IPS DF 6.9 (cell line): ENCODE data around the gene DNAJC22.
"Not testable (repeated sequence)": the region's sequence is repeated elsewhere in the genome, so short reads cannot be mapped to it uniquely, and the experiment has no call there.

ENCODE experiments used
- DNase-seq: peaks from one replicate; pipeline ENCODE4 v3.0.0-alpha.2; 2013; ENCODE audit warnings: low read depth, low spot score
- H3K27ac ChIP-seq: one replicate; pipeline ENCODE4 v1.5.1; 2013; ENCODE audit warnings: low read length, control low read depth
- H3K27me3 ChIP-seq: 2 replicates; pipeline ENCODE4 v1.6.1; 2013; ENCODE audit warnings: mild to moderate bottlenecking, low read length; ENCODE audit not compliant: control insufficient read depth, insufficient read depth
- H3K36me3 ChIP-seq: 2 replicates; pipeline ENCODE4 v1.6.1; 2013; ENCODE audit warnings: low read length; ENCODE audit not compliant: control insufficient read depth, insufficient read depth
- H3K4me1 ChIP-seq: 2 replicates; pipeline ENCODE4 v1.6.1; 2013; ENCODE audit warnings: low read length; ENCODE audit not compliant: control insufficient read depth, insufficient read depth
- H3K4me3 ChIP-seq: 2 replicates; pipeline ENCODE4 v1.5.1; 2013; ENCODE audit warnings: mild to moderate bottlenecking, low read length
- H3K9me3 ChIP-seq: 2 replicates; pipeline ENCODE4 v1.6.1; 2013; ENCODE audit warnings: low read length, inconsistent platforms; ENCODE audit not compliant: control insufficient read depth, insufficient read depth
- WGBS: extraction: QIAGEN DNeasy Blood & Tissue Kit; methylation state at CpG from one replicate; pipeline ENCODE4 v1.1.7; 2013; ENCODE audit warnings: mixed read lengths, missing lambda C conversion rate; ENCODE audit not compliant: insufficient read length, insufficient coverage; 5-methylcytosine and 5-hydroxymethylcytosine counted together

DNAJC22 gene

DNA sequence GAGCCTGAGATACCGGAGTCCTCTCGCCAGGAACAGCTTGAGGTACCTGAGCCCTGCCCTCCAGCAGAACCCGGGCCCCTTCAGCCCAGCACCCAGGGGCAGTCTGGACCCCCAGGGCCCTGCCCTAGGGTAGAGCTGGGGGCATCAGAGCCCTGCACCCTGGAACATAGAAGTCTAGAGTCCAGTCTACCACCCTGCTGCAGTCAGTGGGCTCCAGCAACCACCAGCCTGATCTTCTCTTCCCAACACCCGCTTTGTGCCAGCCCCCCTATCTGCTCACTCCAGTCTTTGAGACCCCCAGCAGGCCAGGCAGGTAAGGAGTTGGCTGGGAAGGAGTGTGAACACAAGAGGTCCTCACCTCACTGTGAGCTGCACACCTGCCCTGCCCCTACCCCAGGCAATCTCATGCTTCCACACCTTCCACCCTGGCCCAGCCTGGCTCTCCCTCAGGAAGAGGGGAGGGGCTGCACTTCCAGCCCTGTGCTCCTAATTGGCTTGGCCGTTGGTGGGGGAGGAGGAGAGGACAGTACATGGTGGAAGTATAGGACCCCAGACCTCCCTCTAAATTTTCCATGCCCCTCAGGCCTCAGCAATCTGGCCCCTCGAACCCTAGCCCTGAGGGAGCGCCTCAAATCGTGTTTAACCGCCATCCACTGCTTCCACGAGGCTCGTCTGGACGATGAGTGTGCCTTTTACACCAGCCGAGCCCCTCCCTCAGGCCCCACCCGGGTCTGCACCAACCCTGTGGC, 15.9 kb upstream of the DNAJC22 start:
- H3K4me3 ChIP-seq: no peak overlapping the region
- WGBS: no CpG with 5 or more reads among the region's 14 CpGs
- DNase-seq: no peak
- no peaks in the 10 kb centered on the region for H3K9me3 ChIP-seq
- H3K4me1 ChIP-seq: no peaks in the 10 kb centered on the region
- peaks cover 40% of the 10 kb centered on the region for H3K27me3 ChIP-seq
- H3K36me3 ChIP-seq: peaks cover 24% of the 10 kb centered on the region
- no peak overlapping the region for H3K27ac ChIP-seq

DNA sequence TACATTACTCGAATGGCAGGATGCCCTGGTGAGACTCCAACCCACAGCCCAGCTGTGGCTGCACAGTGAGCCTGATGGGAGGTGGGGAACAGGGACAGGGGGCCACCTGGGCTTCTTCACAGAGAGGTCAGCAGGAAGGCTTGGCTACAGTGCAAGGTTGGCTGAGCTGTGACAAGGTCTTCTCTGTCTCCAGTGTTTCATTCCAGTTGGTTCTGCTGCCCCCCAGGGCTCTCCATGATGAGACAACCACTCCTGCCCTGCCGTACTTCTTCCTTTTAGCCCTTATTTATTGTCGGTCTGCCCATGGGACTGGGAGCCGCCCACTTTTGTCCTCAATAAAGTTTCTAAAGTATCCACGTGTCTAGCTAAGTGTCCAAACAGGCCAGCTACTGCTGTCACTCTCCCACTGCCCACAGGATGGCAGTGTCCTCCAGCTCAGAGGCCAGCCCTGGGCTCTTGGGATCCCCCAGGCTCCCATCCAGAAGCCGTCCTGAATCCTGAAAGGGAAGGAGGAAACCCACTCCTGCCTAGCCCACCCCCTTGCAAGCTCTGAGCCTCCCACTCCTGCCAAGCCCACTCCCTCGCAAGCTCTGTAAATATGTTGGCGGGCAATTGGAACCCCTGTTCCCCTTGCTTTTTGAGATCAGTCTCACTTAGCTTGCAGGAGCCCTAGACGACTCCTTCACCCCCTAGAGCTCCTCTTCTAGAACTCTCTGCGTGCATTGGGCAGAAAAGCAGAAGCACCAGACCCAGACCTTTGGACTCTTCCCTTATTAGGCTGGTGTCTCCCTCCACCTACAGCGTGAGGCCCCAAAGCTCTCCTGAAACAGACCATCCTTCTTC, 15.1 kb upstream of the DNAJC22 start:
- no CpG with 5 or more reads among the region's 11 CpGs for WGBS
- H3K27me3 ChIP-seq: peaks cover 47% of the 10 kb centered on the region
- no peak for DNase-seq

DNA sequence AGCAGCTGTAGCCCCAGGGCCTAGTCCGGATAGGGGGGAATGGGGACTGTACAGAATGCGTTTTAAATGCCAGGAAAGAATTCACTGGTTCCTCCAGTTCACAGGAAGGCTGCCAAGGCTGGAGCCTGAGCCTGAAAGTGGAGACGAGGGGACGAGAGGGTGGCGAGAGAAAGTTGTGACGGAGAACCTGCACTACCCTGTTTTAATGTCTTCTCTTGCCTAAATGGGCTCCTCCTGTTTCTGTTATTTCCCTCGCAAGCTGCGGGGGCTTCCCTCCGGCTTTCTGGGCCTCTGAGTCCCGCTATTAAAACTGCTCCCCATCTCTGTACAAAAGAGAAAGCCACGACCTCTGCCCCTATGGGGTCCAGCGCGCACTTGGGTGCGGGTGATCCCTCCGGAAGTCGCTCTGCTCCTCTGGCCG, 14.2 kb upstream of the DNAJC22 start:
- DNase-seq: no peak
- Histone ChIP-seq H3K27me3 (peaks cover 54% of the 10 kb centered on the region), H3K36me3 (peaks cover 15% of the 10 kb centered on the region), H3K27ac (no peak overlapping the region), H3K4me3 (peak overlapping the region; percentile 17; the same call in 1 of the 2 replicates), H3K4me1 (peaks cover 2% of the 10 kb centered on the region; the same call in 1 of the 2 replicates), H3K9me3 (no peaks in the 10 kb centered on the region)
- WGBS: no CpG with 5 or more reads among the region's 17 CpGs

More for the DNA sequence above, 15.1 kb upstream of the DNAJC22 start:
- Histone ChIP-seq H3K36me3 (peaks cover 22% of the 10 kb centered on the region), H3K27ac (no peak overlapping the region), H3K4me3 (no peak overlapping the region), H3K4me1 (peaks cover 2% of the 10 kb centered on the region; the same call in 1 of the 2 replicates), H3K9me3 (no peaks in the 10 kb centered on the region)

DNA sequence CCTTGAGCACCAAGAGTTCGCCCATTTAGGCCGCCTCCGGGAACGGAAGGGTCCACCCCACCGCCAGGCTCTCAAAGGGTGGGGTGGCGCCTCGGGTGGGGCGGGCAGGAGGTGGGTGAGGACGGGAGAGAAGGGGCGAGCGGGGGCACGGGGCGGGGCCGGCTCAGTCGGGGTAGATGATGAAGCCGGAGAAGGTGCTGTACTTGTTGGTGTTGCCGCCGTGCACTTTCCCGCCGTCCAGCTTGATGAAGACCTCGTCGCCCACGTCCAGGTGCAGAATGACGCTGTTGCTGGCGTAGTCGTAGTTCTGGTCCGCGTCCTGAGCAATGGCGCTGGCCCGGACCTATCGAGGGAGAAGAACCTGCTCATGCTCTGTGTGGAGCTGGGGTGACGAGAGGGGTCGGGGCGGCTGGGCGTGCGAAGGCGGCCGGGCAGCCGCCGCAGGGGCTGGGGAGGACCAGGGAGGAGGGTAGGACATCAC, 13.8 kb upstream of the DNAJC22 start:
- Histone ChIP-seq H3K36me3 (peaks cover 15% of the 10 kb centered on the region), H3K9me3 (no peaks in the 10 kb centered on the region), H3K27me3 (peaks cover 59% of the 10 kb centered on the region), H3K27ac (no peak overlapping the region), H3K4me3 (peak overlapping the region; percentile 17; the same call in 1 of the 2 replicates), H3K4me1 (peaks cover 3% of the 10 kb centered on the region)
- DNase-seq: no peak
- no CpG with 5 or more reads among the region's 40 CpGs for WGBS

DNA sequence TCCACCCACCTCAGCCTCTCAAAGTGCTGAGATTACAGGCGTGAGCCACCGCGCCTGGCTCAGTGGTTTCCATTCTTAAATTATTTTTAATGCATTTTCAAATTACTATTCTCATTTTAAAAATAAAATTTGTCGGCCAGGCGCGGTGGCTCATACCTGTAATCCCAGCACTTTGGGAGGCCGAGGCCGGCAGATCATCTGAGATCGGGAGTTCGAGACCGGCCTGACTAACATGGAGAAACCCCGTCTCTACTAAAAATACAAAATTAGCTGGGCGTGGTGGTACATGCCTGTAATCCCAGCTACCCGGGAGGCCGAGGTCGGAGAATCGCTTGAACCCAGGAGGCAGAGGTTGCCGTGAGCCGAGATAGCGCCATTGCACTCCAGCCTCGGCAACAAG, 12.9 kb upstream of the DNAJC22 start:
- Histone ChIP-seq H3K36me3 (peaks cover 15% of the 10 kb centered on the region), H3K27me3 (peaks cover 67% of the 10 kb centered on the region)
- not testable (repeated sequence) for H3K9me3 ChIP-seq, H3K4me1 ChIP-seq, H3K4me3 ChIP-seq, H3K27ac ChIP-seq, DNase-seq
- no CpG with 5 or more reads among the region's 21 CpGs for WGBS

DNA sequence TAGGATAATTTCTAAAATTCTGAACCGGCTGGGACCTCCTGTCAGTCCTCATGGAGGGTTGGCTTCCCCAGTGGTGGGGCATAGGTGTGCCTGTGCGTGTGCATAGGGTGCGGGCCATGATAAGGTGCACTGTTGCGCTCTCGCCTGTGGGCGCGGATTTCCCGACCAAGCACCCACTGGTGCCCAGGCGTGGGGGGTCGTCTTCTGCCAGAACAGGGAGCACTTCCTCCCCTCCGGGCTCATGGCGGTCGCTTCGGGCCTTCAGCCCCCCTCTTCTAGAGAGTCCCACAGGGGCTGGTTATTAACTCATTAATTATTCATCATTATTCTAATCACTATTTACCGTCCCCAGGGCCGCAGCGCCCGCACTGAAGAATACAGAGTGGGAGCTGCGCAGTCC, 12.5 kb upstream of the DNAJC22 start:
- H3K27me3 ChIP-seq: peaks cover 72% of the 10 kb centered on the region
- H3K36me3 ChIP-seq: peaks cover 10% of the 10 kb centered on the region
- no peak overlapping the region for H3K4me3 ChIP-seq
- WGBS: no CpG with 5 or more reads among the region's 19 CpGs
- DNase-seq: no peak
- H3K4me1 ChIP-seq: peaks cover 6% of the 10 kb centered on the region
- H3K27ac ChIP-seq: no peak overlapping the region
- no peaks in the 10 kb centered on the region for H3K9me3 ChIP-seq

DNA sequence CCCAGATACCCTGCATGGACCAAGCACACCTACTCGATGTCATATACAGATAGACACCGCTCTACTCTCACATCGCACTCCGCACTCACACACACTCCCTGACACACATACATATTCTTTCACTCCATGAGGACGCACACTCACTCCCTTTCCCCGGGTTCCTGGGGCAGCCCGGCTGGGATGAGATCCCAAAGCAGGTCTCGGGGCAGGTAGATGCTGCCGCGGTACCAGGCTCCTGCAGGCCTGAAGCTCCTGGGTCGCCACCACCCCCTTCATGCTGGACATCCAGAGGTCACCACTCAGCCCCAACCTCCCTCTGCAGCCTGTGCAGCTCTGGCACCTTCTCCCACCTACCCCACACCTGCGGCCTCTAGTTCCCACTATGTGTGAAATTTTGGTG, 12.0 kb upstream of the DNAJC22 start:
- peaks cover 7% of the 10 kb centered on the region for H3K36me3 ChIP-seq
- peaks cover 6% of the 10 kb centered on the region for H3K4me1 ChIP-seq
- WGBS: 100% methylated on average over 3 of the region's 12 CpGs
- no peaks in the 10 kb centered on the region for H3K9me3 ChIP-seq
- no peak for DNase-seq
- no peak overlapping the region for H3K27ac ChIP-seq
- peaks cover 76% of the 10 kb centered on the region for H3K27me3 ChIP-seq
- no peak overlapping the region for H3K4me3 ChIP-seq

DNA sequence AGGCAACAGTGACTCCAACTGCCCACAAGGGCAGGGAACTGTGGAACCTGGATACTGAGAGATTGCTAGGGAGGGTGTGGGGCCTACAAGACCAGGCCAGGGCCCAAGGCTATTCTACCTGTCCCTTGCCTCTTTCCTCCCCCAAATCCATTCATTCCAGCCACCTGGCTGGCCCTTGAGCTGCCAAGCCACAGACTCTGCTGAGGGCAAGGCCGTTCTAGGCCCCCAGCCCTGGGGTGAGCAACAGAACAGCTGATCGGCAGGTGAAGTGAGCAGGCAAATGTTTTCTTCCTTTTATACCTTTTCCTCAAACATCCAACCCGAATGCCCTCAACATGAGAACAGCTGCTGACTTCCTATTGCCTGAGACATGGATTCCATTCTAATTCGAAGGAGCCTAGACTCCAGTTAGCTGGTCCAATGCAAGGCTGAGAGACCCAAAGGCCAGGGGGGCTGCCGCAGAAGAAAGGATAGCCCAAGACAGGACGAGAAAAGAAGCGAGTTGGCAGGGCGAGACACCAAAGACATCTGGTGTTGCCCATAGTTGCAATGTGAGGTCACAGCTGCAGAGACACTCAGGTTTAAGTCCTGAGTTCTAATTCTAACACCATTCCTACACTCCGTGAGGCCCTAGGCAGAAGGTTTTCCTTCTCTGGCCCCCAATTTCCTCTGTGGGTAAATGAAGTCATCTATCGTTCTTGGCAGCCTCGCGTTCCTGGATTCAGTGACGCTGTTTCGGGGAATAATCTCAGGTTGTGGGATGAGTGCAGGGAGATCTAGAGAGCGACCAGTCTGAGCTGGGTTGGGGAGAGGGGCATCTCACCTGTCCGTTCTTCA, 11.4 kb upstream of the DNAJC22 start:
- peaks cover 4% of the 10 kb centered on the region for H3K36me3 ChIP-seq
- no peak overlapping the region for H3K4me3 ChIP-seq
- WGBS: no CpG with 5 or more reads among the region's 16 CpGs
- no peaks in the 10 kb centered on the region for H3K9me3 ChIP-seq
- H3K27ac ChIP-seq: no peak overlapping the region
- DNase-seq: no peak
- H3K4me1 ChIP-seq: peaks cover 6% of the 10 kb centered on the region
- peaks cover 83% of the 10 kb centered on the region for H3K27me3 ChIP-seq

DNA sequence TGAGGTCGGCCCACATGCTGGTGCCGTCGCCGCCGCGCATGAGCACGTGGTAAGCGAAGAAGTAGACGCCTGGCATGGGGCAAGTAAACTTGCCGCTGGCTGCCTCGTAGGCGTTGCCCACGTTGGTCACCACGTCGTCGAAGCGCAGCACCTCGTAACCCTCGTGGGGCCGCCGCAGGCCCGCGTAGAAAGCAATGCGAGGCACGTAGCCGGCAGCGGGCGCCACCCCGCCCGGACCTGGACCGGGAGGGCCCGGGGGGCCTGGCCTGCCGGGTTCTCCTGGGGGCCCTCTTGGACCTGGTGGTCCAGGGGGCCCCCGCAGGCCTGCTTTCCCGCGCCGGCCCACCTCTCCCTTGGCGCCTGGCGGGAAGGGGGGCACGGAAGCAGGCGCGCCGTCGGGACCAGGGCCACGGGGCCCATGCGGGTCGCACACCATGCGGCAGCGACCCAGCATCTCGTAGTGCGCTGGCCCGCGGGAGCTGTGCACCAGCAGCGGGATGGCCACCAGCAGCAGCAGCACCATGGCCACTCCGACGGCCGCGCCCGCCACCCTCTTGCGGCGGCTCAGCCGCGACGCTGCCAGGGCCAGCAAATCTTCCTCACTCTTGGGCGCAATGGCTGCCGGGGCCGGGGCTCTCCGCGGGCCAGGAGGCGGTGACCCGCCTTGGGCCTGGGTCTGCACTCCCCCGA, 10.6 kb upstream of the DNAJC22 start:
- Histone ChIP-seq H3K27me3 (peaks cover 90% of the 10 kb centered on the region), H3K36me3 (no peaks in the 10 kb centered on the region; the same call in 1 of the 2 replicates), H3K9me3 (no peaks in the 10 kb centered on the region), H3K27ac (no peak overlapping the region), H3K4me3 (peak overlapping the region; percentile 31; the same call in 1 of the 2 replicates), H3K4me1 (peaks cover 6% of the 10 kb centered on the region)
- WGBS: no CpG with 5 or more reads among the region's 72 CpGs
- DNase-seq: no peak
